HK-2 (cell line): Measurements from ENCODE around the gene SPRED2.

ENCODE experiments used
- DNase-seq: peaks from one replicate; pipeline ENCODE4 v3.0.0-alpha.2; 2018; ENCODE audit not compliant: unreplicated experiment

SPRED2 gene

GRCh38 chr2:65311049-65311448 is 121.3 kb downstream of the SPRED2 start:
- DNase-seq = no peak

DNA sequence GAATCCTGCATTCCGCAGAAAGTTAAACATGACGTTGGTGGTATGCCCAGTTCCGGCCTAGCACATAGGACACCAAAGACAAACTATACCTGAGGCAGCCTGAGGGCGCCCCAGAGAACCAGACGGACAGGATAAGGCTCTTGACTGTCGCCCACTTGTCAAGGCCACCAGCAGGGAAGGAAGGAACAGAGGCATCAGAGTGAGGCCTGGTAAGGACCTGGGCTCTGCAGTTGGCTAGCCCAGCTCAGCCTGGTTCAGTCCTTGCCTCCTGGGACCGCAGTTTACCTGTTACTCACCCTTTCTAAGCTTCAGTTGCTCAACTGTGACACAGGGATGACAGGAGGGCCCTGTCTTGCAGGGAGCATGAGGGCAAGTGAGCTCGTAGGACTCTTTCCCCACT is 122.7 kb downstream of the SPRED2 start:
- DNase-seq = no peak

- DNase-seq = no peak
Observed at GRCh38 chr2:65305934-65306333, 126.5 kb downstream of the SPRED2 start.

- DNase-seq = peak; percentile 38
Observed at GRCh38 chr2:65300761-65301711, 131.4 kb downstream of the SPRED2 start.

- no peak for DNase-seq
Observed at GRCh38 chr2:65300134-65300760, 132.2 kb downstream of the SPRED2 start.

DNA sequence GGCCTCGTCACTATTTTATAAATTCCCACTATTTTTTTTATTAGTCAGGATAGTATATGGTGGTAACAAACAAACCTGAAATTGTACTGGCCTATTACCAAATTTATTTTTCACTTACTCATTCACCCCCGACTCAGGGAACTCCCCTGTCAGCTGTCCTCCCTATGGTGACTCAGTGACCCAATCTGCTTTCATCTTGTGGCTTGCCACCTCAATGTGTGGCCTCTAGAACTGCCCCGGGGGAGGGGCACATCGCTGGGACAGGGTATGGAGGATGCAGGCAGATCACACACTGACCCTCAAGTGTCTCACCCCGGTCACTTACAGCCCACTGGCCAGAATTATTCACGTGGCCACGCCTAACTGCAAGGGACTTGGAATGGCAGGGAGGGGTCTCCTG is 133.2 kb downstream of the SPRED2 start:
- no peak for DNase-seq

GRCh38 chr2:65298089-65298488 is 134.3 kb downstream of the SPRED2 start:
- DNase-seq = no peak

DNA sequence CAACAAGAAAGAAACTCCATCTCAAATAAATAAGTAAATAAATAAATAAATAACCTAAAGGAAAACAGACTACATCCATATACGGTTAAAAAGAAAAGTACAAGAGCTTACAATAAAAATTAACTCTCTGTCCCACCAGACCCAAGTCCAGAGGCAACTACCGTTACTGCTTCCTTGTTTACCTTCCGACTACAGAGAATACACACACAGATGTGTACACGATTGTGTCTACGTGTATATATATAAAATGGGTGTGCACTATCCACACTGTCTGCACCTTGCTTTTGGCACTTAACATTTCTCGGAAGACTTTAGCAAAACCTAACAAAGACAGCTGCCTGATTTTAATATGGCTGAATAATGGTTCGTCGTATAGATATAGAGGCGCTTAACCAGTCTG is 134.9 kb downstream of the SPRED2 start:
- DNase-seq = no peak

GRCh38 chr2:65296971-65297370 is 135.4 kb downstream of the SPRED2 start:
- no peak for DNase-seq

- no peak for DNase-seq
Observed at GRCh38 chr2:65294701-65295100, 137.7 kb downstream of the SPRED2 start.

GRCh38 chr2:65294136-65294535 is 138.3 kb downstream of the SPRED2 start:
- DNase-seq = no peak

DNA sequence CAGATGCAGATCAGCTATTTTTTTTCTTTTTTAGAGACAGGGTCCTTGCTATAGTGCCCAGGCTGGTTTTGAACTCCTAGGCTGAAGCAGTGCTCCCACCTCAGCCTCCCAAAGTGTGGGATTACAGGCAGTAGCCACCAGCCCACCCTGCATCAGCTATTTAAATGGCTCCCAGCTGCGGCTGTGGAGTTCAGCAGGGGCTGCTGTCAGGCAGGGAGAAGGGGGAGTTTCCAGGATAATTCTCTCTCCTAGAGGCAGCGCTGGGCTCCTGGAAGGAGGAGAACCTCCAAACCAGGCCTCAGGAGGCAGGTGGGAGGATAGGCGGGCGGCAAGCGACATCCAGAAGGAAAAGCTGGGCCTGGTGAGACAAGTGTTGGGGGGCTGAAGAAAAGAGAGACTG is 139.0 kb downstream of the SPRED2 start:
- DNase-seq = no peak

- DNase-seq = no peak
Observed at GRCh38 chr2:65292461-65293011, 139.9 kb downstream of the SPRED2 start.

- no peak for DNase-seq
Observed at GRCh38 chr2:65292106-65292400, 140.3 kb downstream of the SPRED2 start.

DNA sequence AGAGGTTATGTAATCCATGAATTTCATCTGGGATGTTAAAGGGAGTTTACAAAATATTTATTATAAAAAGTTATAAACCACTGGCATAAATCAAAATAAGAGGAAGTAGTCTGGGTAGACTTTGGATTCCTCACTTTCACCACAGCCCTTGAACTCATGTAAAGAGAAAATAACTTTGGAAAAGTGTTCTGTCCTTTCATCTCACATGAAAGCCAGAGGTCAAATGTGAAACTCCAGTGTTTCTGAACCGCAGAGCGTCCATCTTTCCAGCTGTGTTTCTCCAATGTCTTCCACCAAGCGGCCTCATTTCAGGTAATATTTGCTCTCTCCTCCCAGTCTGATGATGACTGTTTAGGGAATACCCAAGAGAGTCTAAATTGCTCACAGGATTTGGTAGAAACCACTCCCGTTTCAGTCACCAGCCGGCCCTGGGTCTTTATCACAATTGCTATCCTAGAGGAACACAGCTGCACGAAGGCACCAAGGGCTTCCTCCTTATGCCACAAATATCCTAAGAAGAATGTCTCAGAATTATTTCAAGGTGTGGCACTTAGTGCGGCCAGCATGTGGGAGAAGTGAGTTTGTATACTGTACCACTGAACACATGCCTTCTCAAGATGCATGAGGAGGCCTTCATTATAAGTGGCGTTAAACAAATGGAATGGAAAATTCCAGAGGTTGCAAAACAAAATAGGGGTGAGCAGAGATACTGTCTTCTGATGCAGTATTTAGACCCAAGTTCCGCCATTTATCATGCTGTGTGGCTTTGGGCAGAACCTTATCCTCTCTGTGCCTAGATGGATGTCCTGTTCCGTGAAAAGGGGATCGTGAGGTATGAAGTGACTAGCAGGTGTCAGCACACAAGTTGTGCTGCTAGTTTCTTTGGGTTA is 140.9 kb downstream of the SPRED2 start:
- DNase-seq = no peak

GRCh38 chr2:65287364-65287763 is 145.0 kb downstream of the SPRED2 start:
- no peak for DNase-seq

DNA sequence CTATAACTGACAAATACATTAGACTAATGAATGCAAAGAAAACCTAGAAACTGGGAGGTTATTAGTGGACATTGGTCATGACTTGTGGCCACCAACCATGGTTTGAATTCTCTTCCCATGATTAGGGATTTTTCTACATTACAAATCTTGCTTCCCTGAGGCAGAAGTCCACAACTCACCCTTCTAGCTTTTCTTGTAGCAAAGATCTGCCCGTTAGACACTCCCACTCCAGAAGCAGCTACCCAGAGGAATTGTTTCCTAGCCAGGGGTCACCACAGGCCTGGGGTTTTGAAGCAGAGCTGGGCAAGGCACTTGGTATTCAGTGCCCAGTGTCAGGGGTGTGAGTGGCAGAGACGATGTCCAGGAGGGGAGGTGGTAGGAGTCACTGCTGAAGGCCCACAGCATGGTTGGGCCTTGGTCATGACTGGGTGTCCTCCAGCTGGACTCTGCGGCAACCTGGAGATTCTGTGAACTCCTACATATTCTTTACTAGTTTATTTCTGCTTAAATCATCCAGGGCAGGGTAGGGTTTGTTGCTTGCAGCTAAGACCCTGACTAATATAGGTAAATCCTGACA is 149.8 kb downstream of the SPRED2 start:
- no peak for DNase-seq

GRCh38 chr2:65281627-65282351 is 150.6 kb downstream of the SPRED2 start:
- no peak for DNase-seq

DNA sequence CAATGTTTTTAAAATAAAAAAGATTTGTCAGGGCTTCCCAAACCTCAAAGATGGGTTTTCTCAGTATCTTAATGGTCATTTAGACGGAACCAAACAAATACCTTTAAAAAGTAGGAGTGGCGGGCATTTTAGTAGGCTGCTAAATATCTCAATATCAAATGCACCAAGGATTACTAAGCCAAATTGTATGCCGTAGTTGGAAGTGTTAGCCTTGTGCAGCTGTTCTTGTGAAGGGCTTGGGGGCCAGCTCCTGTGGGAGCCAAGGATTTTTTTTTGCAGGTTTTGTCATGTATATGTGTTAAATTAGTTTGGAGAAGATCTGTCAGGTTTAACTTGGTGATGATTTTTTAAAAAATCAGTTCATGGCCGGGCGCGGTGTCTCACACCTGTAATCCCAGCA is 152.6 kb downstream of the SPRED2 start:
- DNase-seq = no peak

- no peak for DNase-seq
Observed at GRCh38 chr2:65278531-65278981, 153.8 kb downstream of the SPRED2 start.
